UCSD-AML1 (cell line): ENCODE measurements around the gene RIMBP2.

Experiments used
- DNase-seq: peaks from one replicate; lab custom pipeline; 2025; ENCODE audit not compliant: unreplicated experiment; lab: John Stamatoyannopoulos, UW

Gene RIMBP2

DNA sequence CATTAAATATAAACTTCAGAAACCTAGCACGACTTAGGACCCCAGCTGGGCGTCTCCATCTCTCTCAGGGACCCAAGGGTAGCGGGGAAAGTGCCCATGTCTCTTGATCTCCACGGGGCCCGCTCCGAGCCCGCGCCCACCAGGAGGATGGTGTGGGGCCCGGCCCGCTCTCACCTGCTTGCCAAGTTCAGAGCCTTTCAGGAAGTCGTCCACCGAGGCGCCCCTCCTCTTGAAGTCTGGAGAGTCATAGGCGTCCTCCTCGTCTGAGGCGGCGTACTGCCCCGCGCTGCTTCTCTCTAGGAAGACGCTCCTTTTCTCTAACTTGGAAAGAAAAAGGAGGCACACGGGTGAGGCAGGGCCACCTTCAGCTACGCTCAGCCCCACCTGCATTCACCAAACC lies 281.5 kb downstream of the RIMBP2 start:
- no peak for DNase-seq

DNA sequence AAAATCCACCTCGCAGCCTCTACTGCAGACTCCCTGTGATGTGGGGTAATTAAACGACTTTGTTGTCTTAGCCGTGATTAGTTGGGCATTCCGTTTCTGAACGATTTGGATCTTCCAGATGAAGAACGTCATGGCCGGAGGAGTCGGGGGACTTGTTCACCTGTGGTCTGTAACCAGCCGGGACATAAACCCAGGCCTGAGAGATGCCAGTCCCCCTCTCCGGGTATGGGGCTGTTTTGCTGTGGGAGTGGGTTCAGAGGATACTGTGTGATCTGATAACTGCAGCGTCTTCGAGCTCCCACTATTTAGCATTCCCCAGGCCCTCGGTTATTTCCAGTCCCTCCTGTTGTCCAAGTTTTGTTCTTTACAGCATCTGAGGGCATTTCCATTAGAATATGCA lies 282.3 kb downstream of the RIMBP2 start:
- no peak for DNase-seq

DNA sequence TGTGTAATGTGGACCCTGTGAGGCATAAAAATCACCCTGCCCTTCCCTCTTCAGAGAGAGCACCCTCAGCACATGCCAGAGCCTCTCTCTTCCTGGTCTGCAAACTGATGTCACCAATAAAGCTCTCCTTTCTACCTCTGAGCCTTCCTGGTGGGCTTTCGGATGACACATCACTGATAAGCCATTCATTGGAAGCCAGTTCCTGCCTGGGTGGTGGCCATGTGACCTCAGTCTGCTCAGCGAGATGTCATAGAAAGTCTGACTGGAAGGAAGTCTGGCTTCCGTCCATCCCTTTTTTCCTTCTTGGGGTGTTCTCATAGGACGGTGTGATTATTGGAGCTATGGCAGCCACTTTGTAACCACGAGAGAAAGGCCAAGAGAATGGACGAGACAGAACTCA lies 282.7 kb downstream of the RIMBP2 start:
- no peak for DNase-seq

DNA sequence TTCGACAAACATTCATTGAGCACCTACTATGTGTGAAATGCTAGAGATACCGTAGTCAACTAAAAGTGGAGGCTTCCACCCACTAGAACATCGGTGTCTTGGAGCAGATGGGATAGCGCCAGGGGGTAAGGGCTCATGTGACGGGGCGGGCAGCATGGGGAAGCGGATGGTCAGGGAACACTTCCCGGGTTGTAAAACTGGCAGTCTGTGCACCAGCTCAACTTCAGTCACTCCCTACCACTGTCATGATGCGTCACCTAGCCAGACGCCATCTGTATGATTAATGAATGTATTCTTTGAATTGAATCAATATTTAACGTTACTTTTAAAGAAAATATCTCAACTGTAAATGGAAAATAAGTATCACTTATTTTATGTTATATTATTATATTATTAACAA lies 284.9 kb downstream of the RIMBP2 start:
- no peak for DNase-seq

DNA sequence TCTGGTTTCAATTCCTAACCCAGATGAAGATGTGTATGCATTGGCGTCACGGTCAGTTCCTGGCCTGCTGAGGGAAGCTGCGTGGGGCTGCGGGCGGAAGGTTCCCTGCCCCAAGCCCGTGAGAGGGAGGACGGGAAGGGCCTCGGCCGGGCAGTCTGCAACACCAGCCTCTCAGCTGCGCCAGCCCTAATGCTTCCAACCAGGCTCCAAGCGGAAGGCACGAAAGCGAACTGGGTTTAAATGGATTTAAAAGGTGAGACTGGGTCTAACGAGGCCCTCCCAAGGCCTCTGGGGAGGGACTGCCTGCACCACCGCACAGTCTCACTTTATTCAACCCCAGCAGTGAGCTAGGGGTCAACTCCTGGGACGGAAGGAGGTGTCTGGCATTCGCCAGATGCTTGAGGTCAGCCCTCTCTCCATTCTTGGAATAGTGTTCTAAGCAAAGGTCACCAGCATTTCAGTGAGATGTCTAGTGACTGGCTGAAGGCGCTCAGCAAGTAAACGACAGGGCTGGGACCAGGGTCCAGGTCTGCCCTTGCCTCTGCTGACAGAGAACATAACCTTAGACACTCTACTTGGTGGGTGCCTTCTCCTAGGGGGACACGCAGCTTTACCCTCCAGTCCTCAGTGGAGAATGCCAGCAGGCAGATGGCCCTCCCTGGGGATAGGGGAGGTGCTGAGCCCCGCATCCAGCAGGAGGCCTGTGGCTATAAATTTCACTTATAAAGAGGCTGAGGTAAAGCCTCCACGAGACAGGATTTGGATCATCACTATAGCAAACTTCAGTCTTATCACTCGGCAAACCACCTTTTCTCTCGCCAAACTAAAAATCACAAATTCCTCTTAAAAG lies 286.2 kb downstream of the RIMBP2 start:
- DNase-seq, result no peak

DNA sequence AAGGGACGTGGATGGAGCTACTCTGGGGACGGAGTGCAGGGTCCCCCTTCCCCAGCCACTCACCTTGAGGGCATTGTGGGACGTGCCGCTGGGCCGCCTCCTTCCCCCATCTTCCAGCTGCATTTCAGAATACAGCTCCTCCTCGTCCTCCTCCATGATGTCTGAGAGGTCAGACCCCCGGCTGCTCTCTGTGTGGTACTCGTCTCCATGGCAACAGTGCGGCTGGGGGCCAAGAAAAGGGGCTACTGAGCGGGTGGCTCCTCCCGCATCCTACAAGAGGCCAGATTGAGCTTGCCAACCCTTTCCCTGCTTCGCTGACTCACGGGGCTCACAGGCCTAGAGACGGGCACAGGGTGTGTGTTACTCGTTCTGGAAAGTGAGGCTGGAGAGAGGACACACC lies 288.0 kb downstream of the RIMBP2 start:
- no peak for DNase-seq

DNA sequence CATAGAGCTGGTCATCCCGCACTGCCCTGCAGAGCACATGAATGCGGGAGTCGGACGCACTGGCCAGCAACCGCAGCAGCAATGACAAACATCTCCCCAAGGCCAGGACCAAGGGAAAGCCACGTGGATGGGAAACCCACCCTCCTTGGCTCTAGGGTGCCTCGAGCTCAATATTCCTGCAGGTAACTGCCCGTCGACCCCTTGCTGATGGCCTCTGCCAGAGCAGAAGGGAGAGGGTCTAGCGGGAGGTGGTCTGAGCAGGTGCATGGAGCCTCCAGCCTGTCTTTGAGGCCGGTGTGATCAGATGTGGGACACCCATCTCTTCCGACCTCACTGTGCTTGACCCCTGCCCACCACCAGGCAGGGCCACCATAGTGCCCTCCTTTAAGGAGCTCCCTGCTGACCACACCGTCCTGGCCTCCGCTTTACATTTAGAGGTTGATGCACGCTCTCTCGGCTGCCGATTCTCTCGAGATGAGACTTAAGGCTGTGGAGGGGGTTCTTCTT lies 288.7 kb downstream of the RIMBP2 start:
- DNase-seq, result no peak

DNA sequence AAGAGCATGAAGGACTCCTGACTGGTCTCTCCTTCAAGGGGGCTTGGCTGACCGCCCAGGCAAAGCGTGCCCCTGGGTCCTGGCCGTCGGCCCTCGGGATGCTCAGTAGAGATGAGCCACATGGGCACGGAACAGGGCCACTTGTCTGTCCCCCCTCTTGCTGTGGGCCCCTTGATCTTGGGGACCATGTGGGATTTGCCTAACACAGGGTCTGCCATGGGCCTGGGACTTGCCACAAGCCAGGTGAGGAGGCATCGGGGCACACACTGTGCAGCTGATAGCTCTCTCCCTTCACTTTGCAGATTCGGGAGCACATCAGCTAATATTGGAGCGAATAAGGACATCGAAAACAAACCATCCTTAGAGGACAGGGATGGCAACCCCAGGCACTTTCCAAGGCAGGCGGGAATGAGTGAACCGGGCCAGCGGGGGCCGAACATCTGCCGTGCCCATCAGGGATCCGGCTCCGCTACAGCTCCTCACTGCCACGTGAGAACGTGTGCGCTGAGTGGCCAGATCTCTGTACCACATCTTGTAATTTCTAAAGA lies 290.3 kb downstream of the RIMBP2 start:
- no peak for DNase-seq

DNA sequence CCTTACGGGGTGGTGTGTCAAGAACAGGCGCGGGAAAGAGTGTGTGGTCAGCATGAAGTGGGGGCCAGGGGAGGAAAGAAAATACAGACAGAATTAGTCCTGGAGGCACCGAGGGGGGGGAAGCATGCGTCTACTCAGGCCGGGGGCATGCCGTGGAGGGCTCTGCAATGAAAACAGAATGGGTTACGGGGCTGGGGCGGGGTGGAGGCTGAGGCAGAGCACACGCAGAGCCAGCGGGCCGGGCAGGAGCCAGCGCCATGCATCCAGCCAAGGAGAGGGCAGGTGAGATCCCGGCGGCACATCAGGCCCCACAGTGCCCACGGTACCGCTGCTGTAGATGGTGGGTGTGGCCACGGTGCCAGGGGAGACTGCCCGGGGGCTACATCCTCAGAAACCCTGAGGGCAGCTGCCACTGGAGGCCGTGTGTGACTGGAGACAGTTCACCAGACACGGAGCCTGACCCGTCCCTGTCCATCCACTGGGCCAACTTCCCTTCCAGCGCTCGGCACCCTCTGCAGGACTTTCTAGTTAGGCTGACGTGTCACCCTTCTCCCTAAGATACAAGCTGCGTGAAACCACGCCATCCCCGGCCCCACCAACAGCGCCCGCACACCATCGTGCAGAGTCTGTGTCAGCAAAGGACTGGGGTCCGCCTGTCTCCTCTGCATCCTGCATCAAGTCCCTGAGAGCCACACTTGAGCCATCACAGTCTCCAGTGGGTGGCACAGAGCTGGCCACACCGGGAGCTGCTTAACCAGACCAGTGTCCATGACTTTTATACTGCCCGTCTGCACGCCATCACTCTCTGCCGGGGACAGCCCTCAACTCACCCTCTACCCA lies 291.0 kb downstream of the RIMBP2 start:
- DNase-seq, result no peak

DNA sequence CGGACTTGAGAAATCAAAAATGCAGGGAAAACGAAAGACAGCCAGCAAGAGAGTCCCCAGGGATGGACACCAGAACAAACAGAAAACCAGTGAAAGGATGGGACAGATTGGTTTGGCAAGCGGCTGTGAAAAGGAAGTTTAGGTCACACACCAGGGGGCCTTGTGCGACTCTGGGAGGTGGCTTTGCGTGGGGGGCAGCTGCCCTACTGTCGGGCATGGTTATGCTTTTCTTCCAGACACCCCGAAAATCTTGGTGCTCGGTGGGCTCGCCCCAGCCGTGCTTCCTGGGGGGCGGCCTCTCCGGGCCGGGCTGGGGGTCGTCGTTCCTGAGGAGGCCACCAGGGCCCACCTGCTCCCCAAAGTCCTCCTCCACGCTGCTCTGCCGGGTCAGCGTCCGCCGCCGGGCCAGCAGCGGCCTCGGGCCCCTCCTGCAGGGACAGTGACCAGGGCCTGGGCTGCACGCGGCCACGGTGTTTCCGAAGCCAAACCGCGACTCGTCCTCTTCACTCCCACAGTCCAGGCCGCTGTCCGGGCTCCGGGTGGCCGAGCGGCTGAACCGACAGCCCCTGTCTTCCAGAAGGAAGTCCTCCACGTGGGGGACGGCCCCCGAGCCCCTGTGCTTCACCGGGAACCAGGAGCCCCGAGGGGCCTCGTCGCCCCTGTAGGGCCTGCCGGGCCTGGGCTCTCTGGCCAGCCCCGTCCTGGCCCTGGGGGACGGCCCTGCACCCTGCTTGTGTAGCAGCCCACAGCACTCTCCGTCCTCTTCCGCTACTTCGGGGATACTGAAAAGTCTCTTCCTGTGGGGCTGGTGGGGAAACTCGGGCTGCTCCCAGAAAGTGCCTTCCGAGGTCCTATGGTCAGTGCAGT lies 291.9 kb downstream of the RIMBP2 start:
- DNase-seq, result no peak

DNA sequence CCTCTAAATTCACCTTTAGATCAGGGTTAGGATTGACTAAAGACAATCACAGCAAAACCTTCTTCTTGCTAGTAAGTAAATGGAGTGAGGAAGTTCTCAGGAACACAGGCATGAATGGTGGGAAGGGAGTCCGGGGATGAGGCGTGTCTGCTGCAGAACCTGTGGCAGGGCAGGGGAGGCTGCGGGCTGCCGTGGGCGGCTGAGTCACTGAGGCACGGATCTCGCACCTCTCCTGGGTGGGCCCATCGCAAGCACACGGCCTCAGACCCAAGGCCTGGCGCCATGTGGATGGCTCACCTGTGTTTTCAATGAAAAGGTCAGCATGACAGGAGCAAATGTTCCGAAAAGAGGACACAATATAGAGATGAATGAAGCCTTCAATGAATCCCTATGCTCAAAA lies 293.0 kb downstream of the RIMBP2 start:
- no peak for DNase-seq

DNA sequence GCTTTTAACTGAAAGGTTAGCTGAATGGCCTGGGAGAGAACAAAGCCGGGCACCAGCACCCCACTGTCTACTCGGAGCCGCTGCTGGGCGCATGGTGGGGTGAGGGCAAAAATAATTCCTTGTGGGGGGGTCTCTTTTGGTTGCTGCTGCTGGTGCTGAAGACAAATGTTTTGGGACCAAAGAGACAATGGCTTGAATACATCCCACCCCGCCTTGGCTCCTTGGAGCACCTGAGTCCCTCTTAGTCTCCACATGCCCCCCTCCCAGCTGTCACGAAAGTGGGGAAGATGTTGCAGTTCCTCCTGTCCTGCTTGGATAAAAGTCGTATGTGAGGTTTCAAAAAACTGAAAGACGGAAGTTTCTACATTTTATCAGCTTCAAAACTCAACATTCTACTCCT lies 293.4 kb downstream of the RIMBP2 start:
- no peak for DNase-seq

DNA sequence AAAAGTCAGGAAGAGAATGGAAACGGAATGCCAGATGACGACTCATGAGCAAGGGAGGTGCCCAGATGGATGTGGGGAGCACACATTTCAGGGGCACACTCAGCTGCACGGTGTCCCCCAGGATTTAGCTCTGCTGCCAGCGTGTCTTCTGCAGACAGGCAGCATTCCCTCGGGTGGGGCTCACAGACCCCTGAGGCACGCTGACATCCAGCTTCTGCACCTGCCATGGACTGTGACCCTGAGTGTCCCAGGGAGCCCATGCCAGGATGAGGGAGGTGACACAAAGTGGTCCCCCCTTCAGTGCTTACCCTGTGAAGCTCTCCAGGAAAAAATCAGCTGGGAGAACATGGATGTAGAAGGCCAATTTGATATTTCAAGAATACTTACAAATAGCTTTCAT lies 294.2 kb downstream of the RIMBP2 start:
- DNase-seq, result no peak

DNA sequence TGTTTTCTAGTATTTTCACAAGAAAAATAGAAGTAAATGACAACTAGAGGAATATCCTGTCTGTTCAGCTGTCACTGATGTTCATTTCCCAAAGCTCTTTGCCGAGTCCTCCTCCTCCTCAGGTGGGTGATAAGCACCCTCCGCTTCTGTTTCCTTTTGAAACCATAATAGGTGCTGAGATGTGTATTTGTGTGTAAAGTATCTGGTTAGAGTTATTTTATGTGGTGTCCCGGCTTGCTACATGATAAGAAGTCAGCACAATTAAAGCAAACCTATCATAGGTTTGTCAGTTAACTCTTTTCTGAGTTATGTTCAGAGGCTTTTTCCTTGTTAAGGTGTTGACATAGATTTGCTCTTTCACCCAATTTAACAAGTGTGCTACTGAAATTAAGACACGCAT lies 296.0 kb downstream of the RIMBP2 start:
- DNase-seq, result no peak

DNA sequence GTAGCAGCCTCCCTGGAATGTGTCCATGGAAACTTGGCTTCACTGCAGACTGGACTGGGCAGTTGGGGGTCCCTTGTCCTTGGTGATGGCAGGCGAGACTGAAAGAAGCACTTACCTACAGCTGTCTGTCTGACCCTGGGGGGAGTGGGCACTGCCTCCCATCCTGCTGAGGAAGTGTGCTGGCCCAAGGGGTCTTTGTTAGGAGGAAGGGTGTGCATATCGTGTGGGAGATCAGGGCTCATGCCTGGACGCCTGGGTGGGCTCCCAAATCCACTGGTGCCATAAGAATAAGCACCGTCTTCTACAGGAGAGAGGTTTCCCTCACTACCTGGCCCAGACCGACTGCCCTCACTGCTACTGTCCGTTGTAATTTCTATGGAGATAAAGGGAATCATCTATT lies 297.0 kb downstream of the RIMBP2 start:
- DNase-seq, result no peak

DNA sequence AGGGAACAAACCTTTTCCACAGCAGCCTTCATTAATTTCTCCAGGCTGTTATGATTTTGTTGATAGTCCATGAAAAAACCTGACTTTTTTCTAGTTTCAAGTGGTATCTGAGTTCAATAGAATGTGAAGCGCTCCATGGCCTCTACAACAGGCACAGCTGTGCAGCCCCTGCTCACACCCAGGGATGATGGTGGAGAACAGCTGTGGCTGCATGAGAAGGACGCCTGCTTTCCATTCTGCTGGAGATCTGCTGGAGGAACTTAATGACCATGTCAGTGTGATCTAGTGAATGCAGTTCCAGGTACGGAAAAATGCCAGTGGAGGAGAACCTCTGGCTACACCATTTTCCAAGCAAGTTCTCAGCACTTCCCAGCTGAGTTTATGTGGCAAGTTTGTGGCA lies 297.8 kb downstream of the RIMBP2 start:
- no peak for DNase-seq

DNA sequence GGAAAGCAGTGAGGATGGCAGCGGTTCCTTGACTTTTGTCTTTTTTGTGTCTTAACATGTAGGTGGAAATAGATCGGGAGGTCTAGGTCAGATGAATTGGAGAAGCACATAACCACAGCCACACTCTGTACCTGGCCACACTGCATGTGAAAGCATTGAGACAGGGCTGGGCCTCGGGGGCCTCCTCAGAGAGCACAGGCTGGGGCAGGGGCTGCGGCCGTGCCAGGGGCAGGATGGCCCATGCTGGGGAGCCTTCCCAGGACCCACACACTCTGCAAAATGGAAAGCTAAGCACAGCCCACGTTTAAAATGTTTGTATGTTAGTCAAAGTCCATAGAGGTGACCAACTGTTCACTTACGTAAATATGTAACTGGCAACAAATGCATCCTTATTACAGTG lies 301.7 kb downstream of the RIMBP2 start:
- DNase-seq, result no peak

DNA sequence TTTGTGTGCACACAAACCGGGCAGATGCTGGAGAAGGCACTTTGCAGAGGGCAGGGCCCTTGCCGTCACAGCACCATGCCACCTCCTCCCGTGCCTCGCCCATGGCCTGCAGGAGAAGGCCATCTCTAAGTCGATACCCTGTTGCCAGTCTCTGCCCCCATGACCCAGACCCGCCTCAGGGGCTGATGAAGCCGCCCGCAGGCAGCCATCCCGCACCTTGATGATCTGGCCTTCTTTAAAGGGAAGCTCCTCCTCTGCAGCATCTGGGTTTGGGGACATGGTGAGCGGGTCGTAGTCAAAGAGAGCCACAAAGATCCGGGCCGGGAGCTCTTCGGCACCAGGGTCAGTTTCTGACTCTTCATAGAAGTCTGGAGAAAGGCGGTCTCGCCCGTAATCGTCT lies 302.2 kb downstream of the RIMBP2 start:
- DNase-seq, result no peak

DNA sequence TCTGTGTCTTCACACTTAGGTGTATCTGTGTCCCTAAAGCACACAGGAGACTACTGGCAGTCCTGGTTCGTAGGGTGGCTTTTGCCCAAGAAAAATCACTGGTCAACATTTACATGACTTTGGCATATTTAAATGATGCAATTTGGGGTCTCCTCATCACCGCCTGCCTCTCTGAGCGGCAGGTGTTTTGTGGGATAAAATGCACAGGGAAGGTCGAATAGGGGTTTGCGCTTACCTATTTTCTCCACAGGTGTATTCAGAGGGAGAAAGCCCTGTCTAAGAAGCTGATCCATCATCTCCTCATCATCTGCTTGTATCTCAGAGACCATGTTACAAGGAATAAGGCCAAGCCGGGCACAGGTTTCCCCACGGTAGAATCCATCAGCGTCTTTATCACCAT lies 303.7 kb downstream of the RIMBP2 start:
- DNase-seq, result no peak

DNA sequence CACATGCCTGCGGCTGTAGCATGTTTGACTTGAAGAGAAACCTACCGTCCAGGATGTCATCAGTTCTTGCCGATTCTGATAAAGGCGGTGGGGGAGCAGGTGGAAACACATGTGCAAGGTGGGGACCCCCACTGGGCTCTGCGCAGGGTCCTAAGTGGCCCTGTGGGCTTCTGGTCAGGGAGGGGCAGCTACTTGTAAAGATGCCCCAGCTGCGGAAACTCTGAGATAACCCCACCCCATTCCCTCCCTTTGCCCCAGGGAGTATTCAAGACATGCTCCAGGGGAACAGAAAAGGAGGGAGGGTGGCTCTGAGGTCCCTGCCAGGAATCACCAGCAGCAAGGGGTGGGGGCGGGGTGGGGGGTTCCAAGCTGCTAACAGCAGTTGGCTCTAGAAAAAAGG lies 310.8 kb downstream of the RIMBP2 start:
- no peak for DNase-seq

DNA sequence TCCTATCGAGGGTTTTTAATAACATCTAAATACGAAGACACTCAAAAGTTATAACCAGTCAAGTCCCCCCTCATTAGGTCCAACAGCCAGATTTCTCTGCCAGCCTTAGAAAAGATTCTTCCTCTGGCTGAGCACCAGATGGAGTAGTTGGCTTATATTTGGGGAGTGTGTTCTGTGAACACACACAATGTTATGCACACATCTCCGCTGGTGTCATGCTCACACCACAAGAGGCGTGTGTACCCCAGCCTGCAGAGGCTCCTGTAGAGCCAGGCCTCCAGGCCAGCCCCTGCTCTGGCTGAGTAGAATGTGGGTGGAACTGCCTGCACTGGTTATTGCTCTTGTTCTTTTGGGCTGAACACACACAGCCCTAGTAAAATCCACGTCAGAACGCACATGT lies 314.4 kb downstream of the RIMBP2 start:
- no peak for DNase-seq
